MM.1S (cell line): Measurements from ENCODE around the gene NEURL1.

ENCODE experiments used
- DNase-seq: peaks from one replicate; pipeline ENCODE4 v3.0.0-alpha.2; 2015
- H2AFZ ChIP-seq: fragments of 300-600 bp; sonication (generic); 2 replicates; pipeline ENCODE4 v1.6.0; 2016; ENCODE audit warnings: antibody characterized with exemption, low read length
- H3F3A ChIP-seq: fragments of 300-600 bp; sonication (generic); 2 replicates; pipeline ENCODE4 v1.6.1; 2016; ENCODE audit warnings: mild to moderate bottlenecking, antibody characterized with exemption, low read length, moderate library complexity, mixed read lengths; ENCODE audit not compliant: insufficient read depth
- H3K27ac ChIP-seq: fragments of 300-600 bp; sonication (generic); 2 replicates; pipeline ENCODE4 v1.5.1; 2016; ENCODE audit warnings: mild to moderate bottlenecking, low read length
- H3K27me3 ChIP-seq: fragments of 300-600 bp; sonication (generic); replicated peaks from 2 replicates; pipeline ENCODE4 v1.6.0; 2016; ENCODE audit warnings: low read length; ENCODE audit not compliant: insufficient read depth
- H3K36me3 ChIP-seq: fragments of 300-600 bp; sonication (generic); replicated peaks from 2 replicates; pipeline ENCODE4 v1.6.1; 2016; ENCODE audit warnings: mild to moderate bottlenecking, low read length, mixed read lengths; ENCODE audit not compliant: insufficient read depth
- H3K4me1 ChIP-seq: fragments of 300-600 bp; sonication (generic); 2 replicates; pipeline ENCODE4 v1.6.1; 2016; ENCODE audit warnings: low read length, mixed read lengths
- H3K4me2 ChIP-seq: fragments of 300-600 bp; sonication (generic); 2 replicates; pipeline ENCODE4 v1.6.0; 2016; ENCODE audit warnings: low read depth, low read length
- H3K4me3 ChIP-seq: fragments of 300-600 bp; sonication (generic); 2 replicates; pipeline ENCODE4 v1.5.1; 2016; ENCODE audit warnings: low read length, mixed read lengths
- H3K79me2 ChIP-seq: fragments of 300-600 bp; sonication (generic); 2 replicates; pipeline ENCODE4 v1.6.1; 2016; ENCODE audit warnings: mixed run types, low read length, mixed read lengths
- H3K9ac ChIP-seq: fragments of 300-600 bp; sonication (generic); 2 replicates; pipeline ENCODE4 v1.6.1; 2016; ENCODE audit warnings: low read length, mixed read lengths
- H3K9me2 ChIP-seq: fragments of 300-600 bp; sonication (generic); replicated peaks from 2 replicates; pipeline ENCODE4 v1.6.1; 2016; ENCODE audit warnings: mild to moderate bottlenecking, low read length, mixed read lengths; ENCODE audit not compliant: insufficient read depth
- H3K9me3 ChIP-seq: fragments of 300-600 bp; sonication (generic); replicated peaks from 2 replicates; pipeline ENCODE4 v1.6.1; 2016; ENCODE audit warnings: mild to moderate bottlenecking, low read length, mixed read lengths; ENCODE audit not compliant: insufficient read depth
- H4K20me1 ChIP-seq: fragments of 300-600 bp; sonication (generic); 2 replicates; pipeline ENCODE4 v1.6.1; 2016; ENCODE audit warnings: mild to moderate bottlenecking, low read length, moderate library complexity, mixed read lengths; ENCODE audit not compliant: insufficient read depth
- CTCF ChIP-seq: fragments of 300-600 bp; sonication (generic); IDR thresholded peaks from 2 replicates; pipeline ENCODE4 v1.5.1; 2016; ENCODE audit warnings: antibody characterized with exemption, low read length, mixed read lengths
- EZH2 ChIP-seq: fragments of 300-600 bp; sonication (generic); optimal IDR thresholded peaks from 2 replicates; pipeline ENCODE3; 2017; ENCODE audit warnings: low read depth, mild to moderate bottlenecking, antibody characterized with exemption, low read length, mixed read lengths
- EZH2phosphoT487 ChIP-seq: fragments of 300-600 bp; sonication (generic); IDR thresholded peaks from 2 replicates; pipeline ENCODE4 v1.6.1; 2018; ENCODE audit warnings: antibody characterized with exemption, low read length

The NEURL1 gene

DNA sequence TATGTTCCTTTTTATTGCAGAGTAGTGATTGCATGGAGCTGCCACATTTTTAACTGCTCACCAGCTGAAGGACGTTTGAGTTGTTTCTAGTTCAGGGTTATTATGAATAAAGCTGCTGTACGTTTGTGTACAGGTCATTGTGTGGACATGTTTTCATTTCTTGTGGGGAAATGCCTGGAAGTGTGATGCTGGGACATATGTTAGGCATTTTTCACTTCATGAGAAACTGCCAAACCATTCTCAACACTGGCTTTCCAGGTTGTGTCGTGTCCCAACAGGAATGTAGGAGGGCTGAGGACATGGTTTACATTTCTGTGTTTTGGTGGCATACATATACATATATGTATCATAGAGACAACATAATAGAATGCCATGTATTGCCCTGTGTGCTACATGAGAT, 73.0 kb downstream of the NEURL1 start:
- TF ChIP-seq CTCF (no peak), EZH2phosphoT487 (no peak), EZH2 (no peak)
- H3K4me1 ChIP-seq = no peaks in the 10 kb centered on the region
- H4K20me1 ChIP-seq = no peaks in the 10 kb centered on the region
- H3K9me2 ChIP-seq = no peaks in the 10 kb centered on the region
- no peaks in the 10 kb centered on the region for H3K36me3 ChIP-seq
- H3K9ac ChIP-seq = no peak overlapping the region
- no peak for DNase-seq
- no peaks in the 10 kb centered on the region for H3K9me3 ChIP-seq
- no peaks in the 10 kb centered on the region for H3K27me3 ChIP-seq
- H3K79me2 ChIP-seq = no peaks in the 10 kb centered on the region
- no peak overlapping the region for H3K4me3 ChIP-seq
- no peaks in the 10 kb centered on the region for H3F3A ChIP-seq
- H3K27ac ChIP-seq = no peak overlapping the region
- H3K4me2 ChIP-seq = no peak overlapping the region
- H2AFZ ChIP-seq = no peak overlapping the region

GRCh38 chr10:103568505-103568904, 75.0 kb downstream of the NEURL1 start:
- Histone ChIP-seq H3K9me2 (no peaks in the 10 kb centered on the region), H3K36me3 (no peaks in the 10 kb centered on the region), H3K27me3 (no peaks in the 10 kb centered on the region), H3F3A (no peaks in the 10 kb centered on the region), H3K79me2 (no peaks in the 10 kb centered on the region), H4K20me1 (no peaks in the 10 kb centered on the region), H2AFZ (no peak overlapping the region), H3K9ac (no peak overlapping the region), H3K4me2 (no peak overlapping the region), H3K4me3 (no peak overlapping the region), H3K4me1 (no peaks in the 10 kb centered on the region), H3K27ac (no peak overlapping the region), H3K9me3 (no peaks in the 10 kb centered on the region)
- no peak for DNase-seq
- no peak for TF ChIP-seq EZH2phosphoT487
- TF ChIP-seq EZH2 = no peak
- TF ChIP-seq CTCF = no peak

- H3K27ac ChIP-seq = no peak overlapping the region
- no peak overlapping the region for H3K9ac ChIP-seq
- no peaks in the 10 kb centered on the region for H3F3A ChIP-seq
- TF ChIP-seq EZH2 = no peak
- no peak for TF ChIP-seq EZH2phosphoT487
- no peak for TF ChIP-seq CTCF
- no peaks in the 10 kb centered on the region for H3K27me3 ChIP-seq
- H4K20me1 ChIP-seq = no peaks in the 10 kb centered on the region
- no peak overlapping the region for H3K4me2 ChIP-seq
- no peaks in the 10 kb centered on the region for H3K9me3 ChIP-seq
- H2AFZ ChIP-seq = no peak overlapping the region
- H3K4me3 ChIP-seq = no peak overlapping the region
- DNase-seq = no peak
- no peaks in the 10 kb centered on the region for H3K9me2 ChIP-seq
- no peaks in the 10 kb centered on the region for H3K36me3 ChIP-seq
- no peaks in the 10 kb centered on the region for H3K4me1 ChIP-seq
- H3K79me2 ChIP-seq = no peaks in the 10 kb centered on the region
These were observed 76.4 kb downstream of the NEURL1 start for GRCh38 chr10:103569896-103570295.
